GM21529 (cell line): ENCODE measurements around the gene SPNS2.

Source experiments
- ATAC-seq: cut with Tn5 transposase; IDR thresholded peaks from one replicate; pipeline ENCODE4 v1.9.1; 2021; ENCODE audit not compliant: unreplicated experiment

SPNS2 gene

GRCh38 chr17:4586043-4586442, 87.4 kb downstream of the SPNS2 start:
- ATAC-seq = no peak

GRCh38 chr17:4587195-4587594, 88.5 kb downstream of the SPNS2 start:
- ATAC-seq = no peak

GRCh38 chr17:4587803-4588202, 89.1 kb downstream of the SPNS2 start:
- ATAC-seq = no peak

- no peak for ATAC-seq
Measured at GRCh38 chr17:4588391-4588790, 89.7 kb downstream of the SPNS2 start.
